Activated B cell treated with CpG ODN at 0.5 μM for 24 hours (primary cell): ENCODE data around the gene THRA. TPM values are rescaled to one million over a fixed set of nuclear protein-coding genes. Genes with fewer than 3 reads are reported as not detected.

Experiments
- ATAC-seq: fragments of 200-7000 bp; cut with Tn5 transposase; one replicate; pipeline ENCODE4 v1.10.0; 2021; ENCODE audit warnings: low read depth, mild to moderate bottlenecking, moderate library complexity
- CTCF ChIA-PET: fragments of 350-600 bp; sonication (Branson Sonifier 250); formaldehyde crosslinking; loops from one replicate; lab custom pipeline; 2021; ENCODE audit warnings: antibody characterized with exemption; lab: Charles Lee
- POLR2A ChIA-PET: fragments of 350-600 bp; sonication (Branson Sonifier 250); formaldehyde crosslinking; loops from one replicate; lab custom pipeline; 2021; ENCODE audit warnings: antibody characterized with exemption; lab: Charles Lee
- DNase-seq: peaks from one replicate; pipeline ENCODE4 v3.0.0; 2022
- H3K27ac Mint-ChIP-seq: one replicate; pipeline ENCODE4 v1.8.0; 2020; ENCODE audit warnings: mixed read lengths
- H3K27me3 Mint-ChIP-seq: one replicate; pipeline ENCODE4 v1.8.0; 2021; ENCODE audit warnings: mixed read lengths
- H3K36me3 Mint-ChIP-seq: one replicate; pipeline ENCODE4 v1.8.0; 2021; ENCODE audit warnings: low read depth, mixed read lengths
- H3K4me1 Mint-ChIP-seq: one replicate; pipeline ENCODE4 v1.8.0; 2021; ENCODE audit warnings: mixed read lengths
- H3K4me3 Mint-ChIP-seq: one replicate; pipeline ENCODE4 v1.8.0; 2020; ENCODE audit warnings: mild to moderate bottlenecking, mixed read lengths
- H3K9me3 Mint-ChIP-seq: one replicate; pipeline ENCODE4 v1.8.0; 2020; ENCODE audit warnings: mixed read lengths
- CTCF ChIP-seq: fragments of 200-600 bp; IDR thresholded peaks from one replicate; pipeline ENCODE4 v1.8.0; 2022; ENCODE audit warnings: antibody characterized with exemption, mild to moderate bottlenecking
- intact Hi-C: fragments of 100-400 bp; cut with micrococcal nuclease; formaldehyde crosslinking; loops from one replicate; pipeline ENCODE4 v1.15.1; 2024
- total RNA-seq: library from RNA; stranded (reverse); gene quantifications from 2 replicates; pipeline ENCODE4 v1.2.3, GENCODE V29; 2022

Gene THRA
- total RNA-seq, 1 donor from 2014 or later, result 5.9 TPM

- intact Hi-C loops, result no loop called here
- Mint-ChIP-seq H3K4me1 (peaks cover 58% of the 10 kb centered on the region), H3K36me3 (no peaks in the 10 kb centered on the region), H3K27me3 (no peaks in the 10 kb centered on the region), H3K27ac (no peak overlapping the region), H3K4me3 (no peak overlapping the region), H3K9me3 (no peaks in the 10 kb centered on the region)
- no peak for DNase-seq
- ChIA-PET CTCF (interaction anchor here (1.3 kb wide), 1 partner anchor 29 kb away, joined by 5 read pairs; no protein-coding TSS in a partner anchor), POLR2A (interaction anchor here (0.6 kb wide), 1 partner anchor 330 kb away, joined by 4 read pairs; no protein-coding TSS in a partner anchor)
- ATAC-seq, result no peak
- no peak for TF ChIP-seq CTCF
Observed at GRCh38 chr17:40104594-40105486, 42.1 kb downstream of the THRA start.

GRCh38 chr17:40105861-40106759, 43.3 kb downstream of the THRA start:
- no peak overlapping the region for H3K27ac Mint-ChIP-seq
- POLR2A ChIA-PET, result interaction anchor here (0.6 to 1.0 kb wide), 3 partner anchors 10 to 78 kb away, joined by 5 to 14 read pairs (median 6); no protein-coding TSS in a partner anchor

GRCh38 chr17:40106760-40107521, 44.2 kb downstream of the THRA start:
- Mint-ChIP-seq H3K27me3 (no peaks in the 10 kb centered on the region), H3K4me3 (peak overlapping the region; percentile 5), H3K27ac (peak overlapping the region; percentile 83), H3K4me1 (peaks cover 62% of the 10 kb centered on the region), H3K36me3 (no peaks in the 10 kb centered on the region), H3K9me3 (no peaks in the 10 kb centered on the region)
- intact Hi-C loops, result no loop called here
- CTCF ChIA-PET, result interaction anchor here (0.8 to 1.5 kb wide), 2 partner anchors 21 to 31 kb away, joined by 3 to 4 read pairs; no protein-coding TSS in a partner anchor
- no peak for TF ChIP-seq CTCF
- DNase-seq (no peak), ATAC-seq (no peak)
- POLR2A ChIA-PET, result interaction anchor here (0.6 to 1.3 kb wide), 6 partner anchors 8 to 77 kb away, joined by 3 to 14 read pairs (median 6); partner anchors contain the start of genes MED24 and MSL1

More at GRCh38 chr17:40105861-40106759, 43.3 kb downstream of the THRA start:
- DNase-seq (no peak), ATAC-seq (no peak)
- CTCF ChIA-PET, result interaction anchor here (1.3 to 1.5 kb wide), 2 partner anchors 20 to 31 kb away, joined by 4 to 5 read pairs; no protein-coding TSS in a partner anchor
- peaks cover 57% of the 10 kb centered on the region for H3K4me1 Mint-ChIP-seq
- no peak overlapping the region for H3K4me3 Mint-ChIP-seq
- H3K9me3 Mint-ChIP-seq, result no peaks in the 10 kb centered on the region
- no peaks in the 10 kb centered on the region for H3K36me3 Mint-ChIP-seq
- TF ChIP-seq CTCF, result no peak
- H3K27me3 Mint-ChIP-seq, result no peaks in the 10 kb centered on the region
- intact Hi-C loops, result no loop called here

GRCh38 chr17:40107522-40108174, 44.9 kb downstream of the THRA start:
- POLR2A ChIA-PET, result interaction anchor here (0.5 to 1.3 kb wide), 5 partner anchors 9 to 105 kb away, joined by 3 to 7 read pairs (median 3); partner anchors contain the start of genes MED24 and MSL1
- DNase-seq (no peak), ATAC-seq (peak; percentile 29)
- peaks cover 69% of the 10 kb centered on the region for H3K4me1 Mint-ChIP-seq
- H3K4me3 Mint-ChIP-seq, result peak overlapping the region; percentile 72
- H3K27ac Mint-ChIP-seq, result peak overlapping the region; percentile 83
- no peaks in the 10 kb centered on the region for H3K36me3 Mint-ChIP-seq
- TF ChIP-seq CTCF, result no peak
- intact Hi-C loops, result loop anchor here (1.0 to 2.0 kb wide), 2 partner anchors 7 to 53 kb away; partner anchors contain the start of genes MED24 and NR1D1
- CTCF ChIA-PET, result interaction anchor here (0.8 to 1.5 kb wide), 2 partner anchors 22 to 32 kb away, joined by 3 to 4 read pairs; no protein-coding TSS in a partner anchor
- H3K9me3 Mint-ChIP-seq, result no peaks in the 10 kb centered on the region
- no peaks in the 10 kb centered on the region for H3K27me3 Mint-ChIP-seq
